Stimulated activated CD4-positive, alpha-beta T cell treated with anti-CD3 and anti-CD28 coated beads, TNF-alpha, amount 100 ng/mL, for 24 hours (primary cell): ENCODE results near the gene BRSK2.

Source experiments
- DNase-seq, 3 experiments: peaks; one replicate each; pipeline ENCODE4 v3.0.0-alpha.2; 2020; ENCODE audit warnings: low read depth in 3 of 3

Gene BRSK2

DNA sequence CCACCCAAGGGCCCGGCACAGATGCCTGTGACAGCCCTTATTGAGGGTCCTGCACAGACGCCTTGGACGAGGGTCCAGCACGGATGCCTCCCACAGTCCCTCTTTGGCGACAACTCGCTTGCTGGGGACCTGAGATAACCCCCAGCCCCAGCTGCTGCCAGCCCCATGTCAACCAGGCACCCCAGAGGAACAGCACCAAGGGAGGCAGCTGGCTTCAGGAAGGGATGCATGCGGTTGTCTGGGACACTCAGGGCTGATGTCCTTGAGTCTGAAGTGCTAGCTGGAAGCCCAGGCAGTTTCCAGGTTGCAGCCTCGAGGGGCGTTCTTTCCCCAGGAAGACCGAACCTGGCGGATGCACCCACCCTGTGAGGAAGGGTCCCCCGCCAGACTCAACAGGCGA, 63.0 kb downstream of the BRSK2 start:
- DNase-seq, result no peak

DNA sequence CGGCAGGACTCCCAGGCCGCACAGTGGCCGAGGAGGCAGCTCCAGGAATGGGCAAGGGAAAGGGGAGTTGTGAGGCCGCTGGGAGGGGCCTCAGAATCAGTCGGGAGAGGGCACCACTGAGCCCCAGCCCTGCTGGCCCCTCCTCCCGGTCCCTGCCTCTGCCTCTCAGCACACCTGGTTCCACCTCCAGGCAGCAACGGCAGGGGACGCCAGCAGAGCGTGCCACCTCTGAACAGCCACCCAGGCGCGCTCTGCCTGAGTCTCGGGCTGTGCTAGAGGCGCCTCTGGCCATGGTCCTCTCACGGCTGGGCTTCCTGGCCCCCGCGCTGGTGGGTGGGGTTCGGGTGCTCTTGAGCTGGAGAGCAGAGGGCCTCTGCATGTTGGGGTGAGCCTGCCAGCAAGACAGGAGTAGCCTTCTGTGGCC, 63.9 kb downstream of the BRSK2 start:
- peak in 1 of 3 experiments; percentile 26 for DNase-seq

DNA sequence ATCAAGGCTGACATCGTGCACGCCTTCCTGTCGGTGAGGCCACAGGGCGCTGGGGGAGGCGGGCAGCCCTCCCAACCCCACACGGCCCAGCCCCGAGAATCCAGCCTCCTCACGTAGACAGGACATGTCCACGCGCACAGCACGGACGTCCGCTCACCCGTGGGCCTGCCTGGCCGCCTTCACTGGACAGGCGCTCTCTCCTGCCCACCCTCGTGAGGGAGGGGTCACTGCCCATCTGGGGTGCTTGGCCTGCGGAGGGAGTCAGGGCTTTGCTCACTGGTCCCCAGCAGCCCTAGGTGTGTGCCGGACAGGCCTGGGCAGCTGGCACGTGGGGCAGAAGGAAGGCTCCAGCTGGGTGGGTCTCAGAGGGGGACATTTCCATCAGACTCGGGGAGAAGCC, 64.8 kb downstream of the BRSK2 start:
- DNase-seq, result no peak

DNA sequence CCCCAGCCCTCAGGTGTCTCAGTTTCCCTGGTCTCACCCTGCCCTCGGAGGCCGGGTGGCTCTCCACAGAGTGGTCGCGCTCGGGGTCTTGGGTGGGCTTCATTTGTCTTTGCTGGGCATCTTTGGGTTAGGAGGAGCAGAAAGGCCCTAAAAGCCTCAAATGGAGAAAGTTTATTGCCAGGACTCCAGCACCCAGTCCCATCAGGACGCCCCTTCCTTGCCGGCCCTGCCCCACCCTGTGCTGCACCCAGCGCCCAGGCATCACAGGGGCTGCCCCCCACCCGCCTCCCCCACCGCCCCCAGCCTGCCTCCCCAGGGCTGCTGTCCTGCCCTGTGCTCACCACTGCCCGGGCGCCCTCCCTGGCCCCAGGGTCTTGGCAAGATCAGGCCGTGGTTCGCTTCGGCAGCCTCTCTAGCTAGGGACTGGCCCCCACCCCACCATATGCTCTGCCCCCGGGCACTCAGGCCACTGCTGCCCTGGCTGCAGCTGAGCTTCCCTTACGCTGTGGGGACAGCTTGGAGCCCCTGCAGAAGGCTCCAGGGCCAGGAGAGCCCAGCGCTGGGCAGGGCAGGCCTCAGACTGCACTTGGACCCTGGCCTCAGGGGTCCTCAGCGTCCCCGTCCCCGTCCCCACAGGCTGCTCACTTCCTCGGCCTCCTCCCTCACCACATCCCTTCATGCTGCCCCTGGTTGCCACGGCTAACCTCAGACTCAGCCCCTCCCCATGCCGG, 65.5 kb downstream of the BRSK2 start:
- no peak for DNase-seq

DNA sequence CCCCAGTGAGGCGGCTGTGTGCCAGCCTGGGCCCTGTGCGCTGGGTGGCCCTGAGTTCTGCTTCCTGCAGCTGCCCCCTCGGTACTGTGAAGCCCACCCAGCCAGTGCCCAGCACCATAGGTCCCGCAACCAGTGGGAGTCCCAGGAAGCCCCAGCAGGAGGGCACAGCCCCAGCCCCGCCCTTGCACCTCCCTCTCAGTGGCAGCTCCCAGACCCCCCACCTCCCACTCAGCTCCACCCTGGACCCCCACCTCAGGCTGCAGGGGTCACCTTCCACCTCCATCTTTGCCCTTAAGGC, 66.0 kb downstream of the BRSK2 start:
- no peak for DNase-seq

DNA sequence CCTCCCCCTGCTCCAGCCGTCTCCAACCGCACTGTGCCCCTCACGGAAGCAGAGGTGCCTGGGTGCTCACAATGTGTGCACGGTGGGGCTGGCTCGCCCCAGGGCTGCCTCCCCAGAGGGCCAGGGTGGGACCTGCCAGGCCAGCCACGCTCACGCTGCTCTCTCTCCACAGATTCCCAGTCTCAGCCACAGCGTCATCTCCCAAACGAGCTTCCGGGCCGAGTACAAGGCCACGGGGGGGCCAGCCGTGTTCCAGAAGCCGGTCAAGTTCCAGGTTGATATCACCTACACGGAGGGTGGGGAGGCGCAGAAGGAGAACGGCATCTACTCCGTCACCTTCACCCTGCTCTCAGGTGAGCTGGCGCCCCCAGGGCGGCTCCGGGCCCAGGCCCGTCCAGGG, 66.4 kb downstream of the BRSK2 start:
- DNase-seq, result no peak

DNA sequence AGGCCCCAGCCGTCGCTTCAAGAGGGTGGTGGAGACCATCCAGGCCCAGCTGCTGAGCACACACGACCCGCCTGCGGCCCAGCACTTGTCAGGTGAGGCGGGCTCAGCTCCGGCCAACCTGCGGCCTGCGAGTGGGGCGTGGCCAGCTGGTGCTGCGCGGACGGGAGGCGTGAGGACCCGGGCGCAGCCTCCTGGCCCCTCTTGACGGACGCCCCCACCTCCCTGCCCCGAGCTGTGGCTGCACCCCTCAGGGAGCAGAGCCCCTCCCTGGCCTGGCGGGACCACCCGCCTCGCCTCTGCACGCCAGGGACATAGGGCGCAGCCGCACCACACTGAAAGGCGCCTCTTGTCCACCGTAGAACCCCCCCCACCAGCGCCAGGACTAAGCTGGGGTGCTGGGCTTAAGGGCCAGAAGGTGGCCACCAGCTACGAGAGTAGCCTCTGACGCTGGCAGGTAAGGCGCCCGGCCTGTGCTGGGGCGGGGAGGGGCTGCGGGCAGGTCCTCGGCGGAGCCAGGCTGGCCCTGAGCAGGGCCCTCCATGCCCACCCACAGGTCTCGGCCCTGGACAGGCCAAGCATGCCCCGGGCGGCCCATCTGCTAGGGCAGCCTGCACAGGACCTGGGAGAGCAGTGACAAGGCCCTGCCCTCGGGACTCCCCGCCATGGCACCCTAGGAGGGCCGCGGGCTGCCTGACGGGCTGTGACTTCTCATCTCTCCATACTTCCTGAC, 67.0 kb downstream of the BRSK2 start:
- no peak for DNase-seq

DNA sequence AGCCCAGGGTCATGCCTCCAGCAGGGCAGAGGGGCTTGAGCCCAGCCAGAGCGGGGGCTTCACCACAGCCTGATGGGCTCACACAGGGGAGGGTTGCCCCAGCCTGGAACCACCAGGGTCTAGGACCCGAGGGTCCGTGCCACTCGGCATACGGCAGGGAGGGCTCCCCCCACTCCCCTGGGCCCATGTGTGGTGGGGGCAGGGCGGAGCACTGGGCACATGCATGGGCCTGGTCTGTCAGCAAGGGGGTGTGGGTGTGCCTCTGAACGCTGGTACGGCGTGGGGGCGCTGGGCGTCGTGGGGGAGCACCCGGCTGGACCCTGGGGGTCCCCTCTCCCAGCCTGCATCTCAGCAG, 67.6 kb downstream of the BRSK2 start:
- no peak for DNase-seq

DNA sequence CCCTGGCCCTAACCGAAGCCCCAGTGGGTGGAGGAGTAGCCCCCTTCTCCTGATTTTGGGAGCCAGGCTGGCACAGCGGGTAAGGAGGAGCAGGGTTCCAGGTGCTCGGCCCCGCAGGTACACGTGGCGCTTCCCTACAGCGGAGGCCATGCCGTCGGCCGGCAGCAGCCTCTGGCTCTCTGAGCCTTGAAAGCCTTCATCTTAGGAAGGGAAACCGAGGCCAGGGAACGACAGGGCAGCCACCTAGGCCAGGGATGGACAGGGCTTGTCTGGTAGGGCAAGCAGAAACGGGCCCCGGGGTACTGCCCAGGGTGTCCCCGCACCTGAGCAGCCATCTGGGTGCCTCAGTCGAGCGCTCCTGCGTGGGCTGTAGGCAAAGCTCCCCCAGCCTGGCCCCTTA, 68.1 kb downstream of the BRSK2 start:
- no peak for DNase-seq

DNA sequence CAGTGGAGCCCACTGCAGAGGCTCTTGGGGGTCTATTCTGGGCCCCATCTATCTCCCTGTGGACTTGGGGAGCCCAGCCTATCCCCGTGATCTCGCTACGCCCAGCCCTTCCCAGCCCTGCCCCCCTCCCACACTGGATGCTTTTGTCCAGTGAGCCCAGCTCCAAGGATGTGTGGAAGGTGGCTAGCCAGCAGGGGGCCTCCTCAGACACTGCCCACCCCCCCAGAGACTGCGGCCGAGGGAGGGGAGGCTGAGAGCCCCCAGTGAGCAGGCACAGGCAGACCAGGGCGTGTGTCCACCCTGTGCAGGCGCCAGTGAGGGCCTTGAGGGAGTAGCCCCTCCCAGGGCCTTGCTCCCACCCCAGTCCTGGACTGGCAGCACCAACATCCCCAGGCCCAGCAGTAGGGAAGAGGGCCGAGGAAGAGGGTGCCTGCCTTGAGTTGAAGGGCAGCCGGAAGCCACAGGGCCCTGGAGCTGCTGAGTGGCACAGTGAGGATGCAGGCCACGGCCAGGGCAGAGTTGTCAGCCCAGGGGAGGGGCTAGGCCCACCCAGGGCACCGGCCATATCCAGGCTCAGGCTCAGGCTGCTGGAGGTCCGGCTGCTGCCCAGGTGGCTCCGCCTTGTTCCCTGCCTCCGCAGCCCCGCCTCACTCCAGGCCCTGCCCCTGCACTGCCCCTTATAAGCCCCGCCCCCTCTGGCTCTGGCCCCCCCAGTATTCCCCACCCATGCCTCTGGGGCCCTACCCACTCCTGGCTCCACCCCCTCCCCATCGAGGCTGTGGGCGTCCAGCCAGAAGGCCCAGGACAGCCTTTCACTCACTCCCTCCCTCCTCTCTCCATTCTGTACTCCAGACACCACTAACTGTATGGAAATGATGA, 68.8 kb downstream of the BRSK2 start:
- DNase-seq, result no peak

DNA sequence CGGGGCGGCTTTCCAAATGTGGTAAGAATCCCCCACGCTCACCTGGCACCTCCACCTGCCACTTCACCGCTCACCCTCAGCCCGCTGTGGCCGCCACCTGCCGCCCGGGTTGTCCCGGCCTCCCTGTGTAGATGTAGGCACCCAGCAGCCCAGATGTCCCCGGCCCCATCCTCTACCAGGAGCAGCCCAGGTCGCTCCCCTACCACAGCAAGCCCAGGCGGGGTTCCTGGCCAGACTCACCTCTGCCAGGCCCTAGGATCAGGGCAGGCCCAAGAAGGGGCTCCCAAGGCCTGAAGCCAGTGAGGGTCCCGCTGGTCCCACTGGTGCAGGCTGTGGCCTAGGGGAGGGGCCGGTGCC, 69.5 kb downstream of the BRSK2 start:
- no peak for DNase-seq

DNA sequence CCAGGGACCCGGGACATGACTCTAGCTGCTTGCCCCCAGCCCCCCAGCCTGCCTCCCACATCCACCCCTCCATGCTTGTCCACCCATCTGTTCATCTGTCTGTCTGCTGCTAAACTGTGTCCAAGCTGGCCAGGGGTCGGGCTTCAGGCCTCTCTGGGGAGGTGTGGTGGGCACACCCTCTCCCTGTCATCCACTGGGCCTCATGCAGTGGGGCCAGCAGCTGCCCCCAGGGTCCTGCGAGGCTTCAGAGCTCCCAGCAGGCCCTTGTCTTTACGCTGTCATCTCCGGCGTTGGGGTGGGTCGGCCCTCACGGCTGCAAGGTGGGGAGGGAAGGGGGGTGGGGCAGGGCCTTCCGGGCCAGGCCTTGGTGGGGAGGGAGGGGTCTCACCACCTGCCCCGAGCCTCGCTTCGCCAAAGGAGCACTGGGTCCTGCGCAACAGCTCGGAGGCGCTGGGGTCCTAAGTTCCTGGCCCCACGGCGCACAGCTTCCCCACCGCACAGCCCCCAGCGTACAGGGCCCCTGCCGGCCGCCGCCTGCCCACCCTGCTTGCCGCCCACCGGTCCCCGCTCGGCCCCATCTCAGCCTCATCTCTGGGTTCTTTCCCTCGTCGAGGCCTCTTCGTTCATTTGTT, 70.1 kb downstream of the BRSK2 start:
- DNase-seq, result no peak

DNA sequence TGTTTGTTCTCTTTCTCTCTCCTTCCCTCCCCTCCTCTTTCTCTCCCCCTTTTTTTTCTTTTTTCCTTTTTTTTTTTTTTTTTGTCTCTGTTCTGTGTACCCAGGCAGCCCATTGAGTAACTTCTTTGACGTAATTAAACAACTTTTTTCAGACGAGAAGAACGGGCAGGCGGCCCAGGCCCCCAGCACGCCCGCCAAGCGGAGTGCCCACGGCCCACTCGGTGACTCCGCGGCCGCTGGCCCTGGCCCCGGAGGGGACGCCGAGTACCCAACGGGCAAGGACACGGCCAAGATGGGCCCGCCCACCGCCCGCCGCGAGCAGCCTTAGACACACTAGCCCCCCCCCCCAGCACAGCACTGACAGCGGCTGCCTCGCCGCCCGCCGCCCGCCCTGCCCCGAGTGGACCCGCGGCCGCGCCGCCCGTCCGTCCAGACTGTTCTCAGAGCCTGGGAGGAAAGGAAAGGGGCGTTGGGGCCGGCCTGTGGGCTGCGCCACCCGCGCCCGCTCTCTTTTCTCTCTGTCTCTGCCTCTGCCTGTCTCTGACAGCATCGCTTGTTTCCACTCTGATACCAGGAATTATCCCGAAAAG, 70.8 kb downstream of the BRSK2 start:
- no peak for DNase-seq

DNA sequence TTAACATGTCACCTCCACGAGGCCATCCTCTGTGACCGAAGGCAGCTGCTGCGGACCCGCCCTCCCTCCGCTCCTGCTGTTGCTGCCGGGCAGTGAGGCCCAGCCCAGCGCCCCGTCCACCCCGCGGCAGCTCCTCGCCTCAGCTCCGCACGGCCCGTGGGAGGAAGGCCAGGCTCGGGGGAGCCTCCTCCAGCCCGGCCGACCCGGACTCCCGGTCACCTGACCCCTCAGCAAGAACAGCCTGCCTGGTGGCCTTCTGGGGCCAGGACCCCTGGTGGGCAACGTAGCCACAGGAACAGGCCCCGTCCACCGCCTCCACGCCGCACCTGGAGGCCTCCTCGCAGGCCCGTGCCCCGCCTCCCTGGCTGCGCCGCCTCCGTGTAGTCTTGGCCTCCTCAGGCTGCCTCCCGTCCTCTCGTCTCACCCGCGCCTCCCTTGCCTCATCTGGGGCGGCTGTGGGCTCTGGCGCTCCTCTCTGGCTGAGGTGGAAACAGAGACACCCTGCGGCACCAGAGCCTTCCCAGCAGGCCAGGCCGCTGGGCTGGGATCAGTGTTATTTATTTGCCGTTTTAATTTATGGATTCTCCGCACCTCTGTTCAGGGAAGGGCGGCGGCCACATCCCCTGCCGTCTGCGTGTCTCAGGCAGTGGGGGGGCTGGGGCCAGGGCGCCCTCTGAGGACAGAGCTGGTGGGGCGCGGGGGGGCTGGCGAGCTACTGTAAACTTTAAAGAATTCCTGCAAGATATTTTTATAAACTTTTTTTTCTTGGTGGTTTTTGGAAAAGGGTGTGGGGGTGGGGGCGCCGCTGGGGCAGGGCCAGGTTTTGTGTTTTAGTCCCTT, 71.5 kb downstream of the BRSK2 start:
- no peak for DNase-seq

DNA sequence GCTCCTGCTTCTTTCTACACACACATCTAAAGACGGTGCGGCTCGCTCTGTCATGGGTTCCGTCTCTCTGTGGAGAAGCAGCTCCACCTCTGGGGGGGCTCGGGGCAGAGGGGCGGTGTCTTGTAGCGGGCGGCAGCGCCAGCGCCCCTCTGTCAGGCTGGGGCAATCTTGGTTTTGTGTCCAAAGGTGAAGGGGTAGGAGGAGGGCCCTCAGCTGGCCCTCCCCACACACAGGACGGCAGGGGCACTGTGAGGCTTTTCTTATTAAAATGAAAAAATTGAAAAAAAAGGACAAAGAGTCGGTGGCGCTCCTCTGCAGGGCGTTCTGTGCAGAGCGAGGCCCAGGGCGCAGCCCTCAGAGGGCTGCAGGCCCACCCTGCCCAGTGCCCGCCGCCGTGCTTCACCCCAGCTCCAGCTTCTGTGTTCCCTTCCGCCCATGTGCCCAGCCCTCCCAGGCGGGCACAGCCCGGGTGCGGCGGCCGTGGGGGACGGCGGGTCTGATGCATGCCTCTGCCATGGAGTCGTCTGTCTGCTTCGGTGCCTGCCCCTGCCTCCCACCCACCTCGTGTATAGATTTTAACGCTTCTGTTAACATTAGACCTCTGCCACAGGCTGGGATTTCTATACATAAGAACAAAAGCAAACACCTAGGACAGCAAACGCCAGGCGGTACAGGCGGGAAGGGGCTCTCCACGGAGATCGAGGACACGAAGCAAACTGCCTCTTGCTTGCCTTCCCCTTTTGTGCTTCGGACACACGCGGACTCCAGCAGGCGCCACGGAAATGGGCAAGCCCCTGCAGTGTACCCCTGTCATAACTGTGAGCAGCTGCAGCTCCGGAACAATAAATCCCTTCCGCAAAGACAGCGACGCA, 72.3 kb downstream of the BRSK2 start:
- DNase-seq, result no peak

DNA sequence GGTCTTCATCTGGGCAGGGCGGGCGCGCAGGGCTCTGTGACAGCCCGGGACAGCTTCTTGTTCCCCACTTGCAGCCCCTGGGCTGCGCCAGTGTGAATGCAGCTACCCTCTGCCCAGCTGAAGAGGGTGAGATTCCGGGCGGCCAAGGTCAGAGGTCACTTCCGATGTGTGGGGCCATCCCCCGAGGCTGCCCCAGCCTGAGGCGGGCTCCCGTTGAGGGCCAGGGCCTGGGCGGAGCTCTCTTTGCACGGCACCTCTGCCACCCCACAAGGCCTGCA, 72.9 kb downstream of the BRSK2 start:
- DNase-seq, result no peak

DNA sequence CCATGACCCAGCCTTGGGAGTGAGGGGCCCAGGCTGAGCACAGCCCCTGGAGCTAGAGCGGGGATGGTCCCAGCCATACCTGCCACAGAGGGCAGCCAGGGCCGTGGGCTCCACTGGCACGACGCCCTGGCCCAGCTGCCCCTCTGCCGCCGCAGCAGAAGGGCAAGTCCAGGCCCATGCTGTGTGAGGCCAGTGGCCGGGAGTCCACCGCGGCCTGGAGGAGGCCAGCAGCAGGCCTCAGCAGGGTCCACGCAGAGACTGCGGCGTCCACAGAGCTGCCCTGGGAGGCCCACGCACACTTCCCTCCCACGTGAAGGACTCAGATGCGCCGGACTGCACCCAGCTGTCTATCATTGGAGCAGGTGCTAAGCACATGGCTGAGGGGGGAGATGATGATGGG, 73.3 kb downstream of the BRSK2 start:
- no peak for DNase-seq

DNA sequence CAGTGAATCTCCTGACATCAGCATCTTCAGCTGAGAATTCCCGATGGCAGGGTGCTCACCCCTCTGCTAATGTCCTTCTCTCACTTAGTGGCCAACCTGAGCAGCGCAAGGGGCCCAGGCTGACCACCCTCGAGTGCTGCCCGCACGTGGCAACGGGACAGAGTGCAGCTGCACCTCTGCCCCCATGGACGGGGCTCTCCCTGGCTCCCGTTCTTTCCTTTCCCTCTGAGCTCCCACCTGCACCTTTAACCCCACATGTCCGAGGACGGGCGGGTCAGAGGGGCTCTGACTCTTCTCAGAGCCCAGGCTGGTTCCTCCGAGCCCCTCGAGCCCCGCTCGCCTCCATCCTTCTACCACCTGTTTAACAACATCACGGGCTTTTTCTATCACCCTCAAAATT, 77.0 kb downstream of the BRSK2 start:
- DNase-seq, result no peak

DNA sequence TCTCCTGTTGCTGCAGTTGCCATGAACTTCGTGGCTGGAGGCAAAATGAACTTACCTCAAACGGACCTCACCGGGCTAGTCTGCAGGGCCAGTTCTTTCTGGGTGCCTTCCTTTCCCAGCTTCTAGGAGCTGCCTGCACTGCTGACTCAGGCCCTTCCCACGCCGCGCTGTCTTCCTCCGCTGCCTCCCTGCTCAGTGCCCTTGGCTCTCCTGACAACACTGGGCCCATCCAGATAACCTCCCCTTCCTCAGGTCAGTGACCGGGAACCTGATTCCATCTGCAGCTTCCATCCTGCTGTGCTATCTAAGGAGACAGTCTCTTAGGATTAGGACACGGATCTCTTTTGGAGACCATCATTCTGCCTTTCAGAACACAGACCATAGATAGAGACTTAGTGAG, 77.5 kb downstream of the BRSK2 start:
- DNase-seq, result no peak

DNA sequence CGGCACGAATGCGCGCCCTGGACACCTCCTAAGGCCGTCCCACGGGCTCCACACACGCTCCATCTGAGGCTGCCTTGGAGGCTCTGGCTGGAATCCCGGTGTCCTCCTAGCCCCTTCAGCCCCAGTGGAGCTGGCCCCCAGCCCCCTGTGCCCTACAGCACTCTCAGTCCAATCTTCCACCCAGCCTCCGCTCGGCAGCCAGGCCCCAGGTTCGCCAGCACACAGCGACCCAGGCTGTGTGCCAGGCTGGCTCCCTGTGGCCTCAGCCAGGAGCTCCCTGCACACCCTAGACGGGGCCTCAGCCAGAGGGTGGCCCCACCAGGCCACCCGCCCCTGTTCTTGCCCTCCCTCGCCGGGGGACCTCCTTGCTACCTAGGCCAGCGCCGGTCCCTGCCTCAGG, 78.3 kb downstream of the BRSK2 start:
- no peak for DNase-seq
